NCI-H82 treated with DMSO at 0.1 percent for 48 hours (cell line): ENCODE measurements around the gene APPBP2.
"Not testable (repeated sequence)": the region's sequence is repeated elsewhere in the genome, so short reads cannot be mapped to it uniquely, and the experiment has no call there.

ENCODE experiments used
- DNase-seq: peaks from one replicate; lab custom pipeline; 2025; ENCODE audit not compliant: unreplicated experiment; lab: John Stamatoyannopoulos, UW

APPBP2 gene

DNA sequence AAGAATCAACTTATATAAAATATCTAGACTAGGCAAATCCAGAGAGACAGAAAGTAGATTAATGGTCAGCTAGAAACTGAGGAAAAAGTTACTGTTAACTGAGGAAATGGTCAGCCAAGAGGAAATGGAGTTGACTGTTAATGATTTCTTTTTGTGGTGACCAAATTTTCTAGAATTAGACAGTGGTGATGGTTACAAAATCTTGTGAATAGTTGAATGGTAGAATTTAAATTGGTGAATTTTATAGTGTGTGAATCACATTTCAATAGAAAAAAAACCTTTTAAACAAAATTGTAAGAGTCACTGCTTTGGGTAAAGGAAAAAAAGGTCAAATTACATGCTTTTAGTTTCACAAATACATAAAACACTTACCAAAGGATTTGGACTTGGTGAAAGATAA is 30.0 kb downstream of the APPBP2 start:
- no peak for DNase-seq

- DNase-seq = no peak
These were observed 30.8 kb downstream of the APPBP2 start for GRCh38 chr17:60495260-60495659.

- DNase-seq = no peak
These were observed 32.2 kb downstream of the APPBP2 start for GRCh38 chr17:60493847-60494321.

DNA sequence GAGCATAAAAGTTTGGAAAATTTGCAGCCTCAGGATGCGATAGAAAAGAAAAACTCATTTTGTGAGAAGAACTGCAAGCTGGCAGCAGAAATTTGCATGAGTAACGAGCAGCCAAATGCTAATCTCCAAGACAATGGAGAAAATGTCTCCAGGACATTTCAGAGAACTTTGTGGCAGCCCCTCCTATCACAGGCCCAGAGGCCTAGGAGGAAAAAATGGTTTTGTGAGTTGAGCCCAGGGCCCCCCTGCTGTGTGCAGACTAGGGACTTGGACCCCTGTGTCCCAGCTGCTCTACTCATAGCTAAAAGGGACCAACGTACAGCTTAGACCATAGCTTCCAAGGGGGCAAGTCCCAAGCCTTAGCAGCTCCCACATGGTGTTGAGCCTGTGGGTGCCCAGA is 34.3 kb downstream of the APPBP2 start:
- DNase-seq = no peak

GRCh38 chr17:60490594-60490993 is 35.4 kb downstream of the APPBP2 start:
- DNase-seq = not testable (repeated sequence)

GRCh38 chr17:60481604-60482003 is 44.4 kb downstream of the APPBP2 start:
- no peak for DNase-seq

DNA sequence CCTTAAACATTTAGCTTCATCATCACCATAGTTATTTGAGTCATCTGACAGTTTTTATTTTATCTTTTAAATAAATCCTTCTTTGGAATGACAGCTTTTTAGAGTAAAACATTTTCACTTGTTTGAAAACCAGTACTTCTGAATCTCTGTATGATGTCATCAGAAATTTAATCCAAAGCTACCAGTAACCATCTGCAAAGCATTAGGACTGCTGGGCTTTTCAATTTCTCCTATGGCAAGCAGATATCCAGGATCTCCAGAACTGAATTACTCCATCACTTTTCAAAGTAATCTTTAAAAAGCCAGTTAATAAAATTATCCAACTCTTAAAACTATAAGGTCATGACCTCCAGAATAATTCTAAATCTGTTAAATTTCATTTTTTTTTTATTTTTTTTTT is 52.3 kb downstream of the APPBP2 start:
- DNase-seq = no peak

- no peak for DNase-seq
These were observed 53.6 kb downstream of the APPBP2 start for GRCh38 chr17:60472449-60472848.

GRCh38 chr17:60471451-60471850 is 54.6 kb downstream of the APPBP2 start:
- no peak for DNase-seq

DNA sequence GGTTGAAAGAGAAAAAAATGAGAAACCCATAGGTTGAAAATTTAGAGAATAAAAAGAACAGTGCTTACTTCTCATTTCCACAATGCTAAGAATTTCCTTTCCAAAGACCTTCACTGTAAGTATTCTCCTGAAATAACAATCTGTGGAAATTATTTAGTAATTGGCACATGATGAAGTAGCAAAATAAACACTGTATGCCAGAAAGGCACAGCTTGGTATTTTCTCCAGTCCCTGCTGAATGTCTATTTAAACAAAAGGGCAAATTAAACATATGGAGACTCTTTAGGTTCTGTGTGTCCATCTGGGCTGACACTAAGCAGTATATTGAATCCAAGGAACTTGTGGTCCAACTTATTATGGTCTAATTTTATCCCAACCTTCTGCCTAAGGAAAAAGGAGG is 57.7 kb downstream of the APPBP2 start:
- DNase-seq = no peak

DNA sequence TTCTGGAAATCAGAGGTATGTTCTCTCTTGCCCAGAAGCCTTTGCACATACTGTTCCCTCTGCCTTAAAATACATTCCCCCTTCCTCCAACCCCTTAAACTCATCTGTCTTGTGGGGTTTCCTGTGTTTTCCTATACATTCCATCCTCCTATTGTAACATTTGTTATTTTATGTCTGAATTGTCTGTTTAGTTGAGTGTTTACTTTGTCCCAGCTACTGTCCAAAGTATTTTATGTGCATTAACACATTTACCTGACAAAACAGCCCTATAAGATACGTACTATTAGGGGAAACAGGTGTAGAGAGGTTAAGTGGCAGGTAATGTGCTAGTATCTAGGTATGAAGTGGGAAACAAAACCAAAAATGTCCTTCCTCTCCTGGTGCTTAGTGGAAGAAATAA is 61.7 kb downstream of the APPBP2 start:
- no peak for DNase-seq

GRCh38 chr17:60463157-60463835 is 62.7 kb downstream of the APPBP2 start:
- no peak for DNase-seq

GRCh38 chr17:60461584-60461983 is 64.5 kb downstream of the APPBP2 start:
- no peak for DNase-seq

GRCh38 chr17:60457148-60457547 is 68.9 kb downstream of the APPBP2 start:
- DNase-seq = no peak

GRCh38 chr17:60455378-60455777 is 70.7 kb downstream of the APPBP2 start:
- DNase-seq = no peak

GRCh38 chr17:60451965-60452364 is 74.1 kb downstream of the APPBP2 start:
- no peak for DNase-seq

- no peak for DNase-seq
These were observed 75.0 kb downstream of the APPBP2 start for GRCh38 chr17:60451071-60451470.

GRCh38 chr17:60447375-60447774 is 78.7 kb downstream of the APPBP2 start:
- DNase-seq = no peak

- no peak for DNase-seq
These were observed 80.9 kb downstream of the APPBP2 start for GRCh38 chr17:60445144-60445543.

GRCh38 chr17:60443713-60444112 is 82.3 kb downstream of the APPBP2 start:
- DNase-seq = no peak

- no peak for DNase-seq
These were observed 83.5 kb downstream of the APPBP2 start for GRCh38 chr17:60442271-60443173.

DNA sequence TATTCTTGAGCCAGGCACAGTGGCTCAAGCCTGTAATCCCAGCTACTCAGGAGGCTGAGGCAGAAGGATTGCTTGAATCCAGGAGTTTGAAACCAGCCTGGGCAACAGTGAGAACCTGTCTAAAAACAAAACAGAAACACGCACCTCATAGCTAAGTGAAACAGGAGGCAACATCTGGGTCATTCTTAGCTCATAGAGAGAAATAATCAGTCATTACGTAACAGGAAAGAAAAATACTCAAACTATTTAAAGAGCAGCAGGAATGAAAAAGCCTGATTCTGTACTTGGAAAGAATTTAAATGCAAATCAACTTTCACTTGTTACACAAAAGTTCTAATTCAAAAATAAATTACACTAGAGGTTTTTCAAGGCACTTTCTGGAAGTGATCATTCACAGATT is 86.5 kb downstream of the APPBP2 start:
- DNase-seq = no peak
